HG03520 (cell line): Measurements from ENCODE around the gene NGEF.
"Not testable (repeated sequence)": the region's sequence is repeated elsewhere in the genome, so short reads cannot be mapped to it uniquely, and the experiment has no call there.

Source experiments
- ATAC-seq: cut with Tn5 transposase; IDR thresholded peaks from one replicate; pipeline ENCODE4 v1.9.1; 2021; ENCODE audit warnings: mild to moderate bottlenecking, moderate library complexity; ENCODE audit not compliant: unreplicated experiment

Gene NGEF

DNA sequence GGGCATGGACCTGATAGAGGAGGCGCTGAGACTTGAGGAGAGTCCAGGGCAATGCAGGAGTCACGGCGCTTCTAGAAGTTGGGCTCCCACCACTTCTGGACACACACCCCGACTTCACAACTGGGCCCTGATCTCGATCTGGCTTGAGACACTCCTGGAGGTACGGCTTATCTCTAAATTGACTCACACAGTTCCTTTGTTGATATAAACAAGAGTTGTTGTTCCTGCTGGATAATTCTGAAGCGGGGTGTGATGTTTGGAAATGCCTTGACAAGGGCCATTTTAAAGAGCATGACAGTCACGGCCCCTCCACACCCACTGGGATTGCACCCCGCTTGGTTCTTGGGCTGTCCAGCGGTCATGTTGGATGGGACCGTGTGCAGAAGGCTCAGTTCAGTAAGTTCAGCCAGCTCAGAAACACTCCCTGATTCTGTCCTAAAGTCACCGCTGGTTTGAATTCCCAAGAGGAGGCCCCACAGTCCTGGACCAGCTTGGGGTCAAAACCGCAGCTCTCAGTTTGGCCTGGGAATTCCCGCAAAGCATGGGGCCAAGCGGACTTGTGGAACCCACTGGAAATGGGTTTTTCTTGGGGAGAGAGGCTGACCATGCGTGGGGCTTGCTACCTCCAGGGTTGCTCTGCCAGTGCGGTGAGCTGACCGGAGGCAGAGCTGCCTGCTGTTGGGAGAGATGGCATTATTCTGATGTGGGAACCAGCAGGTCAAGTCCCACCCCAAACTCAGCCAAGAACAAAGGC lies 10.1 kb upstream of the NGEF start:
- no peak for ATAC-seq

DNA sequence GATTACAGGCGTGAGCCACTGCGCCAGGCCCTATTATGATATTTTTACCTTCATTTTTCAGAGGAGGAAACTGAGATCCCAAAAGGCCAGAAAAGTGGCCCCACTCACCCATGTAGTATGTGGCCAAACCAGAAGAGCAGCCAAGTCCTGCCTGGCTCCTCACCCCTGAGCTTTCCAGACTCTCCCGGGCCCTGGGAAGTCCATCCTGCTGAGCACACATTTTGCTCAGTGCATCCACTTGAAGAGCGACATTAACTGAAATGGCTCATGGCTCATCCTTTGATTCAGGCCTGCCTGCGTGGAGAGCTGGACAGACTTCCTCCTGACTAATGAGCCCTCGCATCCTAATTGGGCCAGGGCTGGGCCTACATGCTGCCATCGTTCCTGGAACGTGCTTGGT lies 9.5 kb upstream of the NGEF start:
- ATAC-seq: no peak

DNA sequence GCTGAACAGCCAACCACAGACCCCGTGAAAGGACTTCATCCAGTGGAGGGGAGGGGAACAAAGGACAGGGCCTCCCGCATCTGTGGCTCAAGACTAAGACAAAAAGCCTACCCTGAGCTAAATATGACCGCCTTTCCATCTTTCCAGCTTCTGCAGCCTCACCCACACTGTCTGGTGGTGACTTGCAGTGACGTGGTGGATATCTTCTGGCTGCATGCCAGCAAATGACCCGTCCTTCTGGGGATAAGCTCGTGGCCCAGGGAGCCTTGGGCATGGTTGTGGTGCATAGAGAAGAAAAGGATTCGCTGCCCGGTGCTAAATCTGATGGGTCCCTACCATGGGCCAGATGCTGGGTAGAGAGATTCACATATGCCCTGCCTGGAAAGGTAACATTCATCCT lies 8.7 kb upstream of the NGEF start:
- ATAC-seq: no peak

DNA sequence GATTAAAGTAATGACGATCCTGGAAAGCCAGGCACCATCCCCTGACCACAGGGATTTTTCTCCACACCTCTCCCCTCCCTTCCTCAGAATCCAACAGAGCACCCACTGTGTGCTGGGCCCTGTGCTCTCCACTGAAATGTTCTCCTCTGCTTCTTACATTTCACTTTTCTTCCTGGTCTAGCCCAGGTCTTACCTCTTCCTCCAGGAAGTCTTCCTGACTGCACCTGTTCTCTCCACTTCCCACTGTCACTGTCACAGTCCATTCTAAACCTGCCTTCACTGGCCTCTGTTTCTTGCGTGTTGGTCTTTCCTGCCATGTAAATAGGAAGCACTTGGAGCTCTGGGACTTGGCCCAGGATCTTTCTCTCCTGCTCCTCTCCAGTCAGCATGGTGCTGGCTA lies 7.4 kb upstream of the NGEF start:
- ATAC-seq: no peak

DNA sequence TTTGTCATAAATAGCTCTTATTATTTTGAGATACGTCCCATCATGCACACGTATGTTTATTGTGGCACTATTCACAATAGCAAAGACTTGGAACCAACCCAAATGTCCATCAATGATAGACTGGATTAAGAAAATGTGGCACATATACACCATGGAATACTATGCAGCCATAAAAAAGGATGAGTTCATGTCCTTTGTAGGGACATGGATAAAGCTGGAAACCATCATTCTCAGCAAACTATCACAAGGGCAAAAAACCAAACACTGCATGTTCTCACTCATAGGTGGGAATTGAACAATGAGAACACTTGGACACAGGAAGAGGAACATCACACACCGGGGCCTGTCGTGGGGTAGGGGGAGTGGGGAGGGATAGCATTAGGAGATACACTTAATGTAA lies 6.6 kb upstream of the NGEF start:
- ATAC-seq: not testable (repeated sequence)

DNA sequence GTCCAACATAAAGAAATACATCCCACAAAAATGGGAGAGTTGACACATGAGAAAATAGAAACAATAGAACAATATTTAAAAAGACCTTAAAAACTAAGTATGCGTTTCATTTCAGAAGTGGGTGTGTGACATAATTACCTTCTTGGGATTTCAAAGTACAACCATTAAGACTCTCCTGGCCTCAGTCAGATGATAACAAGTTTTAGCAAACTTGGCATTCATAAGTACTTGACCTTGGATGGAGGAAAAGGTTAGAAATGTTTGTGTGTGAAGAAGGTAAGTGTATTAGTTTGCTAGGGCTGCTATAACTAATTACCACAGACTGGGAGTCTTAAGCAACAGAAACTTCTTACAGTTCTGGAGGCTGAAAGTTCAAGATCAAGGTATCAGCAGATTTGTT lies 4.9 kb upstream of the NGEF start:
- no peak for ATAC-seq

DNA sequence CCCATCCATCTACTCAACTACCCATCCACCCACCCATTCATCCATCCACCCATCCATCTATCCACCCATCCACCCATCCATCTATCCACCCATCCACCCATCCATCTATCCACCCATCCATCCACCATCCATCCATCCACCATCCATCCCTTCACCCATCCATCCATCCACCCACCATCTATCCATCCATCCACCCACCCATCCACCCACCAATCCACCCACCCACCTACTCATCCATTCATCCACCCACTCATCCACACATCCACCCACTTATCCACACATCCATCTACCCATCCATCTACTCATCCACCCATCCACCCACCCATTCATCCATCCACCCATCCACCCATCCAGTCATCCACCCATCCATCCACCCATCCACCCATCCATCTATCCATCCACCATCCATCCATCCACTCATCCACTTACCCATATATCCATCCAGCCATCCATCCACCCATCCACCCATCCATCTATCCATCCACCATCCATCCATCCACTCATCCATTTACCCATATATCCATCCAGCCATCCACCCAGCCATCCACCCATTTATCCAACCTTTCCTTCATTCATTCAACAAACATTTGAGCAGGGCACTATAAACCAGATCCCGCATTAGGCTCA lies 2.1 kb upstream of the NGEF start:
- ATAC-seq: no peak

DNA sequence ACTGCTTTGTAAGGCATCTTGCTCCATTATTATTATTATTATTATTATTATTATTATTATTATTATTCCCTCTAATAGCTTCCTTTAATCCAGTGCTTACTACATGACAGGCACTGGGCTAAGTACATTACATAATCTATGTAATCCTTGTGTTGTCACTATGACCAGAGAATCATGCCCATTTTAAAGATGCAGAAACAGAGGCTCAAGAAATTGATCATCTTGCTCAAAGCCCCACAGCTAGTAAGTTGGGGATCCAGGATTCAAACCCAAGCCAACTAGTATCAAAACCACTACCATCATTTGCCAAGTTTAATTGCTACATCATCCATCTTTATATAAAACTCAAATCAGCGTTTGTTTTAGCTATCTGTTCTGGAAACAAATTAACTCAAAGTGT lies 594 bp upstream of the NGEF start:
- ATAC-seq: no peak

DNA sequence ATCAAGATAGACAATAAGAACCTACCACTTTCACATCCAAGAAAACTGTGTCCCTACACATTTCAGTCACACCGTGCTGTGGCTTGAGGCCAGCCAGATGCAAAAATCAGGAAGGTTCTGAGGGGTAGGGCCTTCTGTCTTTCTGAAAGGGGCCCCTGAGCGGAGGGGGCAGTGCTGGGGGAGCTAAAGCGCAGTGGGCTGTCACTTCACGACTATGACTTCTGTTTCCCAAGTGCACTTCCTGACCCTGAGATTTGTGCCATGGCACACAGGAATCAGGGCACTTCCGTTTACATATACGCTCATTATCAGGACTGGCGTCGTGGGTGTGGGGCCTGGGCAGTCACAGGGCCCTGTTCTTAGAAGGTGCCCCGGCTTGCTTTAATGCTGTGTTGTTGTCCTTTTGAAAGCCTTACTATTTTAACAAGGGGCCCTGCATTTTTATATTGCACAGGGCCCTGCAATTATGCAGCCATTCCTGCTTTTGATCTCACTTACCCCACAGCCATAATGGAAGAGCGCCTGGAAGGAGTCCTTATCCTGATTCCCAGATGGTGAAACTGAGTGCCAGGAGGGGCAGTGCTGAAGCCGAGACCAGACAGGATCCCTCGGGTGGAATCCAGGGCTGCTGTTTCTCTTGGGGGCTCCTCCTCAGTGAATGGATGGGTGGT lies 620 bp downstream of the NGEF start:
- no peak for ATAC-seq

DNA sequence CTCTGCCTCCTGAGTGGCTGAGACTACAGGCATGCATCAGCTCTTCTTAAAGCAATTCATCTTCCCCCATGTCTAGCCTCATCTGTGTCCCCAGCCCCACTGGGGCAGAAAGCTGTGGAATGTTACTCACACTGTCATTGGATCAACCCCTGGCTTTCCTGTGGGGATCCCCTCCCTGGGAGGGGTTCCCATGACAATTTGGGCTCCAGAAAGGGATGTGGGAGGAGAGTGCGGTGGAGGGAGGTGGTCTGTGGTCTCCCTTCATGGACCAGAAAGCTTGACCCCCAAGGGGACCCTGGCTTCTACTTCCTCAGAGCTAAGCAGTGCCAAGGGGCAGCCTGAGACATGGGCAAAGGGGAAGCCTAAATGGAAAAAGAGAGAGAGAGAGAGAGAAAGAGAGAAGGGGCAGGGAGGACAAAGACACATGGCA lies 1.3 kb downstream of the NGEF start:
- ATAC-seq: no peak

DNA sequence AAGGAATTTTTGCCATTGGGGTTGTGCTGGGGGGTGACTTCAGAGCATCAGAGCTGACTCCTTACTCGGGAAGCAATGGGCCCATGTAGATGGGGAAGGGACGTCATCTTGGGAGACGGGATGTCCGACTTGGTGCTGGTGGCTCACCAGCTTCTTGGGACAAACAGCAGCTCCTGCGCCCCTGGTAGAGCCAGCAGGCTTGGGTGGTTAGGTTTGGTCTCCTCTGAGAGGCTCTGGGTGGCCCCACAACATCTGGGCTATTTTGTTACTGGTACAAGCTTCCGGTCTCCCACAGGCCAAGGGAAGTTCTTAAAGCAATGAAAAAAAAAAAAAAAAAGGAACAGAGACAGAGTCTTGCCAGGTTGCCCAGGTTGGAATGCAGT lies 1.8 kb downstream of the NGEF start:
- ATAC-seq: no peak

DNA sequence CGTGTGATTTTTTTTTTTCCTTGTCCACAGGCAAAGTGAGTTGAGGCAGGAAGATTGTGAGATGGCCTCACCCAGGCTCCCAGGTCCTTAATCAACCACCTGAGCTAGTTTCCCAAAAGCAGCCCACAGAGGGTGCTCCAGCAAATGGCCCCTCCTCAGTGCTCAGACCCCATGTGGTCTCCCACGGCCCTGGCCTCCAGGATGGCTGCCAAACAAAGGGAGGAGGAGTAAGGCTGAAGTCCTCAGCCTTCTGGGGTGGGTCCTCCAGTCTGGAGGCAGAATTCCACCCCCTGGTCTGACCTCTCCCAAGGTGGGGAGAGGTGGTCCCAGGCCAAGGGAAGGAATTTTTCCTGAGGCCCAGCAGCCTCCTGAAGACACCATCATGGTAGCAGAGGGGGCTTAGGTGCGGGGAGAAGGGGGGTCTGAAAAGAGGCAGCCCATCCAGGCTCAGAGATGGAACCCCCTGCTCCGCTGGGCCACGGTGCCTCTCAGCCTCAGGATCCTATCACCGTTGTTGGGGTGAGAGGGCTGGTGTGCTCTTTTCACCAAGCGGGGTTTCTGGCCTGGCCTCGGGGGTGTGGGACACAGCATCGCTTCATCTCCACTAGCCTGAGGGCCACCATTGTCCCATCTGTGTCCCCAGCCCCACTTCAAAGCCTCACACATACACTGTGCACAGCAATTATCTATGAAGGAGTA lies 2.3 kb downstream of the NGEF start:
- no peak for ATAC-seq

DNA sequence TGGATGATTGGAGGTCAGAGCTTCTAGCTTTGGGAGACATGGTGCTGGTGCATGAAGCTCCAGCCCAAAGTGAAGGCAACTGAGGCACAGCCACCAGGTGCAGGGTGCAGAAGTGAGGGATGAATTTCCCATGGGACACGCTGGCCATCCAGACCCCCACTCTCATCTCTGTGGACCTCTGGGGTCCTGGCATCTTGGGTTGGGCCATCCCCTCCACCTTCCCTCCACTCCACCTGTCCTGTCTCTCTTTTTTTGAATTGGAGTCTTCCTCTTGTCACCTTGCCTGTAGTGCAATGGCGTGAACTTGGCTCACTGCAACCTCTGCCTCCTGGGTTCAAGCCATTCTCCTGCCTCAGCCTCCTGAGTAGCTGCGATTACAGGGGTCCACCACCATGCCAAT lies 3.4 kb downstream of the NGEF start:
- ATAC-seq: no peak

DNA sequence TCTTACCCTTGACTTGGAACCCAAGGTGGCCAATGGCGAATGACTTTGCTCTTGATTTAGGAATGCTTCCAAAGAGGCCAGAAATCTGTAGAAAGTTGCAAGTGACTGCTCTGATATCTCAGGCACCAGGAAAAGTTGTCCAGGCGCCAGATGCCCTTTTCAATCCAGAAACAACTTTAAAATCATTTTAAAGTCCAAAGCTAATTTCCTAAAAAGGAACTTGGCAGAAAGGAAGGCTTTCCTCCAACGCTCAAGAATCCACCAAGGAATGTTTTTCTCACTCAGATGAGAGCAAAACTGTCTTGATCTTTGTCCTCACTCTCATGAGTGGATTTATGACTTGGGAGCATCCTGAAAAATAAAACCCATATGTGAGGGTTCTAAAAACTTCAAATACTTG lies 5.3 kb downstream of the NGEF start:
- ATAC-seq: no peak

DNA sequence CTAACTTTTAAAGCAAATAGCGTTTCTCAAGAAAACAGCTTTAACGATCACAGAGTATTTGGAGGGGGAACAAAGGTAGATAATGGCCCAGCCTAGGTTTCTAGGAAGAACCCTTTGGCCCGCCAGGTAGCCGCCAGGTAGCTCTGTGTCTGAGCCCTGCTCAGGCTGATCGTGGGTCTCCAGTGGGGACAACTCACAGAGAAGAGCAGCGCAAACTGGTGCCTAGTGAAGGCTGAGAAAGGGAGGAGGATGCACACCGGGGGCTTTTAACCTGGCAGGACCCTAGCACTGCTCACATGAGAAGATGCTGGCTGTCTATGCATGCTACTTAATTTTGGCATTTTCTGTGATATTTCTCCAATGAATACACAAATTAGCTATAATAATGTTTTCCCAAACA lies 5.8 kb downstream of the NGEF start:
- ATAC-seq: no peak

DNA sequence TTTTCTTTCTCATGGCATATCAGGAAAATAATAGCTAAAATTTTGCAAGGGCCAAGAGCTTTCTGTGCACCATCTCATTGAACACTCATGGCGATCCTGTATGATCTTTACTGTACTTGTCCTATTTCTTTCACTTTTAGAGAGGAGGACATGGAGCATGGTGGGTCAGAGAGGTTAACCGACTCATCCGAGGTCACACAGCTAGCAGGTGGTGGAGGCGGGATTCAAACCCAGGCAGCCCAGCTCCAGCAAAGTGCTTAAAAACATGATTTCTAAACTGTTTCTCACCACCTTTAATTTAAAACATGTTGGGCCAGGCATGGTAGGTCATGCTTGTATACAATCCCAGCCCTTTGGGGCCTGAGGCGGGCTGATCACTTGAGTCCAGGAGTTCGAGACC lies 6.4 kb downstream of the NGEF start:
- ATAC-seq: no peak

DNA sequence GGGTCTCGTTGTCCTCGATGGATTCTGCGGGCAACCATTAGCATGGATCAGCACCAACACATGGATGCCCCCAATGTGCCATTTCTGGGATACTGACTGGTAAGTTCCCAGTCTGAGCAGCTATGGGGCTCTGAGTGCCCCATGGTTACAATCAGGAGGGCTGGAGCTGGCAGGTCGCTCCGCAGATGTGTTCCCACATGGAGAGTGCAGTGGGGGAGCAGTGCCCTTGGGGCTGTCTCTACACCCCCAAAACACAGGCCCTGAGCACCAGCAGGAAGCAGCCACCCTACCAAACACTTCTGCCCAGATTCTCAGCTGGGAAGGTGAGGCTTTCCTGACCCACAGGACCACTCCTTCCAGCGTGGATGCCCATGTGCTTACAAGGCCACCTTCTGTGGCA lies 8.0 kb downstream of the NGEF start:
- ATAC-seq: no peak

DNA sequence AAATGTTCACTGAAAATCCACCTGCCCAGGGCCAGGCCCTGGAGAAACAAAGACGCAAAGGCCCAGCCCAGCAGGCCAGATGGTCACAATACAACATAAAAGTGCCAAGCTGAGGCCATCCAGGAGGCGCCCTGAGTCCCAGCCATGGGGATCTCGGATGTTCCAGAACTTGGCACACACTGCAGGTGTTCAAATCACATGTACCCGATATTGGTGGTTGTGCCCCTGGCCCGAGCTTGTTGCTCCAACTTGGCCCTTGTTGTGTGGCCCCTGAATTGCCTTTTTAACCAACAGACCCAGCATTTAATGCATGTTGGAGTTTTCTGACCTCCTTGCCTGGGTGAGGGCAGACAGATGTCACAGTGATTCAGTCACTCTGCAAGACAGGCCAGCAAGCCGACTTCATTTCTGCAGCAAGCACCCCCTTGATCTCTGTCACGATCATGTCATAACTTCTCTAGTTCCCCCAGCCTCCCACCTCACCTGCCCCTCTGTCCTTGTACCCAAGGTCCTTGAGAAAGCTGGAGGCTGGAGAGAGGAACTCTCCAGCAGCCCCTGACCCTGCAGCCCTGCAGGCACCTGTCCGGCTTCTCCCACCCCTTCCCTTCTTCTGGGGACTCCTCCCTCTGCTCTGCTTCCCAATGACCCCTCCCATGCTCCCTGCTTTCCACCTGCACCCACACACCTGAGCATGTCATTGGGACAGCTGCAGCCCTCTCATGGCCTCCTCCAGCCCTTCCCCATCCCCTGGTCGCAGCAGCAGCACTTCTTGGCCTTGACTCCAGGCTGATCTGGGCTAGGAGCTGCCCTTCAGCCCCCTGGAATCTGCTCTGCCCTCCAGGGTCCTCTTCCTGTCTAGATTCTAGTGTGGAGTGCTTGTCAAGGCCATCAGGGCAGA lies 9.1 kb downstream of the NGEF start:
- no peak for ATAC-seq

DNA sequence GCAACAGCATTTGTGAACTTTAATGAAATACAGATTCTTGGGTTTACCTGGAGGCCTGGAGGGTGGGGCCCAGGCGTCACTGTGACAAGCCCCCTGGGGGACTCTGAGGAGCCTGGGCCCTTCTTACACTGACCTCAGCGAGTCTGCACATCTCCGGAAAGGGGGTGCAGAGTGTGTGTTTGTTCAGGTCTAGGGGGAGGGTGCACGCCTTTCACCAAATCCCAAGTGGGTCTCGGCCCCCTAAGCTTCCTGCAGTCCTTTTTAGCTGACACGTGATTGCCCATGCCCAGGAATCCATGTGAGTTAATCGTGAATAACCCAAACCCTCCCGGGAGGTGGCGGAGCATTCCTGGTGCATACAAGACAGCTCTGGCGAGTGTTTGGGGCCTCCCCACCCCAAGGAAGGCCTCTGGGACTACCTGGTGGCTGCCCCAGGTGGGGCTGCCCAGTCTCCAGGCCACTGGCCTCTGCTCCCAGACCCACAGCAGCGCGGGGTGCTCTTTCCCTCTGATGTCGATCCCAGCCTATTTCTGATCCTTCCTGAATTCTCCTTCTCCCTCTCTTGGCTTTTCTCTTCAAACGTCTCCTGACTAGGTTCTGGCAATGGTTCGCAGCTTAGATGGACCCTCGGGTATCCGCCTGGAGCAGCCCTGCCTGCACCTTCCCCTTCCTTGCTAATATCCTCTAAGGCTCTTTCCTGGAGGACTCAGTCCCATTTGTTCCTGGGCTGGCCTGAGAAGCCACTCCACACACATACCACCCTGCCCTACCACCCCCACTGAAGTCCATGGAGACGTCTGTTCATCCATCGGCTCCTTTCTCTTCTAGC lies 10.0 kb downstream of the NGEF start:
- no peak for ATAC-seq
